H1 (cell line): Measurements from ENCODE around the gene EVPL. TPM values are rescaled to one million over a fixed set of nuclear protein-coding genes. Genes with fewer than 3 reads are reported as not detected.

Source experiments
- BCL11A ChIP-seq, 2 experiments: IDR thresholded peaks; one replicate each; pipeline ENCODE4 v1.6.1; 2011; ENCODE audit warnings: low read depth in 2 of 2, low read length in 2 of 2, mild to moderate bottlenecking in 2 of 2
- CEBPB ChIP-seq: IDR thresholded peaks from 2 replicates; pipeline ENCODE4 v1.6.1; 2012; ENCODE audit warnings: low read depth, low read length
- CREB1 ChIP-seq: IDR thresholded peaks from 2 replicates; pipeline ENCODE4 v1.6.1; 2012; ENCODE audit warnings: inconsistent platforms
- CTBP2 ChIP-seq: IDR thresholded peaks from 2 replicates; pipeline ENCODE4 v1.7.0; 2011; ENCODE audit warnings: borderline replicate concordance, mild to moderate bottlenecking, moderate library complexity, mixed read lengths, low read length; ENCODE audit not compliant: insufficient read depth, insufficient read length
- EZH2 ChIP-seq: fragments of 200-600 bp; sonication (generic); IDR thresholded peaks from 2 replicates; pipeline ENCODE4 v1.7.1; 2012; ENCODE audit warnings: low read depth, mild to moderate bottlenecking, moderate library complexity, low read length, inconsistent platforms; ENCODE audit not compliant: severe bottlenecking
- GTF2F1 ChIP-seq: IDR thresholded peaks from 2 replicates; pipeline ENCODE4 v1.6.1; 2012; ENCODE audit warnings: low read depth, low read length, improper control_type of control experiment, borderline replicate concordance
- KDM4A ChIP-seq: IDR thresholded peaks from one replicate; pipeline ENCODE4 v1.7.1; 2012; ENCODE audit warnings: low read depth, mild to moderate bottlenecking, moderate library complexity, low read length, inconsistent platforms; ENCODE audit not compliant: severe bottlenecking
- RFX5 ChIP-seq: IDR thresholded peaks from 2 replicates; pipeline ENCODE4 v1.6.1; 2011; ENCODE audit warnings: low read depth, low read length, improper control_type of control experiment, borderline replicate concordance
- RXRA ChIP-seq: IDR thresholded peaks from 2 replicates; pipeline ENCODE4 v1.6.1; 2011; ENCODE audit warnings: low read depth, mild to moderate bottlenecking, low read length, moderate library complexity; ENCODE audit not compliant: insufficient read depth
- SIX5 ChIP-seq: IDR thresholded peaks from 2 replicates; pipeline ENCODE4 v1.6.1; 2011; ENCODE audit warnings: mild to moderate bottlenecking, low read depth, low read length
- SRF ChIP-seq: IDR thresholded peaks from 2 replicates; pipeline ENCODE4 v1.6.1; 2011; ENCODE audit warnings: mild to moderate bottlenecking, low read depth, low read length, moderate library complexity
- YY1 ChIP-seq: IDR thresholded peaks from 2 replicates; pipeline ENCODE4 v1.6.1; 2011; ENCODE audit warnings: low read depth, mild to moderate bottlenecking, low read length
- polyA plus RNA-seq, 7 experiments: library from polyadenylated mRNA; depleted of rRNA in 3 of 7; stranded (reverse) in 5 of 7; unstranded in 2 of 7; fragments of >200 nt in 5 of 7; fragments of 200-250 nt in 2 of 7; gene quantifications; 1 replicate in 5 of 7; 2 replicates in 1 of 7; 4 replicates in 1 of 7; pipeline versions ENCODE4 v1.2.1 to v1.2.3, GENCODE V29; 2011 to 2013; ENCODE audit warnings: missing spikeins in 2 of 7, mixed read lengths in 2 of 7
- total RNA-seq: library from RNA; stranded (reverse); fragmentation: NEBNext Ultra II Directional; extraction: Animal tissue kit (Norgen Biotek cat#: 25700); gene quantifications from 2 replicates; pipeline ENCODE4 v1.2.1, GENCODE V29; 2021
- TF ChIP-seq, protein P1 (sequence below): IDR thresholded peaks from 2 replicates; pipeline ENCODE4 v1.6.1; 2011; ENCODE audit warnings: low read length, improper control_type of control experiment

EVPL gene
- total and polyA plus RNA-seq, 2 of the 8 experiments (the other 6 are each of a cell fraction or from before 2014, with no cell fraction given): 0.20 to 0.99 TPM

DNA sequence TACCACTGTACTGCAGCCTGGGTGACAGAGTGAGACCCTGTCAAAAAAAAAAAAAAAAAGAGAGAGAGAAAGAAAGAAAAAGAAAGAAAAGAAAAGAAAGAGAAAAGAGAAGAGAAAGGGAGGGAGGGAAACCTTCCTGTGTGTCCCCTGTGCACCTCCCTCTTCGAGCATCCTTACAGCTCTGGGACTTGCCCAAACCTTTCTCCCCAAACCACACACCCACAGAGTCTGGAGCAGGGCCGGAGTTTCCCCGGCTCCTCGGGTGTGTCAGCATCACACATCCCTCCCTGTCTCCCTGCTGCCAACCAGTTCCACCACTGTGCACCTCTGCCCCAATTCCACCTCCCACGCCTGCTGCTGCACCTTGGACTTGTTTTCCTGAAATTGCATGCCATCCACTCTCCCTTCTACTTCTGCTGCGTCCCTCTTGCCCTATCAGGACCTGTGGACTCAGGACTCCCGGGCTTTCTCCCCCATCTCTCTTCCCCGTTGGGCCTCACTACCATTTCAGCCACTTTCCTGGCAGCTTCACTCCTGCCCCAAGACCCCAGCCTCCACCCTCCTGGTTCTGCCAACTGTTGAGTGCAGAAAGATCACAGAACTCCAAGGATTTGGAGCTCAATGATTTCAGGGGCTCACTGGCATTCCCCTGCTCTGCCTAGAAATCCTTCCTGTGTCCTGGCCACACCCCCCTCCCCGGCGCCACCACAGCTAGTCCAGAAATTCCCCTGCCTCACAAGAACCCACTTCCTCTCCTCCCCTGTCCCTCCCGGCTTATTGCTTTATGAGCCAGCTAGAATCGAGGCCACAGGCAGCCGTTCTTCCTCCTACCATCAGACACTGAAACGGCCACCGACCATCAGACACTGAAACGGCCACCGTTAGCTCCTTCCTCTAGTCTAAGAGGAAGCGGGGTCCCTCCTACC is 30.2 kb downstream of the EVPL start (continued):
- TF ChIP-seq EZH2: no peak
- no peak for TF ChIP-seq GTF2F1
- TF ChIP-seq, protein P1, sequence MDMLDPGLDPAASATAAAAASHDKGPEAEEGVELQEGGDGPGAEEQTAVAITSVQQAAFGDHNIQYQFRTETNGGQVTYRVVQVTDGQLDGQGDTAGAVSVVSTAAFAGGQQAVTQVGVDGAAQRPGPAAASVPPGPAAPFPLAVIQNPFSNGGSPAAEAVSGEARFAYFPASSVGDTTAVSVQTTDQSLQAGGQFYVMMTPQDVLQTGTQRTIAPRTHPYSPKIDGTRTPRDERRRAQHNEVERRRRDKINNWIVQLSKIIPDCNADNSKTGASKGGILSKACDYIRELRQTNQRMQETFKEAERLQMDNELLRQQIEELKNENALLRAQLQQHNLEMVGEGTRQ: no peak
- no peak for TF ChIP-seq RFX5
- TF ChIP-seq BCL11A (IDR thresholded peaks at IDR 0.05; ENCODE audit: low read depth in 2 of 2, low read length in 2 of 2): no peak
- no peak for TF ChIP-seq SRF
- no peak for TF ChIP-seq YY1
- TF ChIP-seq RXRA: no peak
- no peak for TF ChIP-seq CTBP2
- no peak for TF ChIP-seq SIX5
- no peak for TF ChIP-seq KDM4A
- no peak for TF ChIP-seq CEBPB
- no peak for TF ChIP-seq CREB1
